Stimulated activated CD8-positive, alpha-beta memory T cell treated with anti-CD3 and anti-CD28 coated beads, Interleukin-4, amount 100 ng/mL, for 48 hours (primary cell): ENCODE results near the gene PLA2G4E.

Experiments
- DNase-seq: peaks from one replicate; pipeline ENCODE4 v3.0.0-alpha.2; 2020

Gene PLA2G4E

GRCh38 chr15:42020713-42021273 is at the start of gene PLA2G4E:
Gene PLA2G4E, minus strand, starts transcription at chr15:42021042. Its CDS starts 12 bp downstream, at chr15:42021030.
- no peak for DNase-seq

- DNase-seq, result peak; percentile 1
These were observed 49.6 kb upstream of the PLA2G4E start for GRCh38 chr15:42070279-42070975.

GRCh38 chr15:42069496-42070278 is 48.8 kb upstream of the PLA2G4E start:
- DNase-seq, result peak; percentile 22

GRCh38 chr15:42069025-42069424 is 48.2 kb upstream of the PLA2G4E start:
- DNase-seq, result peak; percentile 13

GRCh38 chr15:42068601-42069000 is 47.8 kb upstream of the PLA2G4E start:
- DNase-seq, result peak; percentile 7

GRCh38 chr15:42066764-42067415 is 46.0 kb upstream of the PLA2G4E start:
- peak; percentile 14 for DNase-seq

- DNase-seq, result peak; percentile 9
These were observed 44.6 kb upstream of the PLA2G4E start for GRCh38 chr15:42065468-42065867.

GRCh38 chr15:42065033-42065432 is 44.2 kb upstream of the PLA2G4E start:
- peak; percentile 20 for DNase-seq

GRCh38 chr15:42064271-42064670 is 43.4 kb upstream of the PLA2G4E start:
- peak; percentile 8 for DNase-seq

GRCh38 chr15:42063122-42063848 is 42.4 kb upstream of the PLA2G4E start:
- DNase-seq, result no peak

GRCh38 chr15:42062284-42062806 is 41.5 kb upstream of the PLA2G4E start:
- no peak for DNase-seq

- no peak for DNase-seq
These were observed 40.0 kb upstream of the PLA2G4E start for GRCh38 chr15:42060797-42061196.

GRCh38 chr15:42060477-42060763 is 39.6 kb upstream of the PLA2G4E start:
- no peak for DNase-seq

- peak; percentile 89 for DNase-seq
These were observed 39.0 kb upstream of the PLA2G4E start for GRCh38 chr15:42059661-42060476.

GRCh38 chr15:42058791-42059190 is 37.9 kb upstream of the PLA2G4E start:
- no peak for DNase-seq

GRCh38 chr15:42057799-42058646 is 37.2 kb upstream of the PLA2G4E start:
- DNase-seq, result no peak

- peak; percentile 72 for DNase-seq
These were observed 36.3 kb upstream of the PLA2G4E start for GRCh38 chr15:42056934-42057798.

GRCh38 chr15:42053914-42054313 is 33.1 kb upstream of the PLA2G4E start:
- no peak for DNase-seq

GRCh38 chr15:42053010-42053409 is 32.2 kb upstream of the PLA2G4E start:
- DNase-seq, result no peak
